Testis (tissue), 3 donors: ENCODE measurements around the gene TIPARP. TPM values are rescaled to one million over a fixed set of nuclear protein-coding genes. Genes with fewer than 3 reads are reported as not detected.
"Not testable (repeated sequence)": the region's sequence is repeated elsewhere in the genome, so short reads cannot be mapped to it uniquely, and the experiment has no call there.

Experiments used
- DNase-seq: peaks from one replicate; pipeline ENCODE4 v3.0.0-alpha.2; 2019
- H3K27ac ChIP-seq, 2 donors: fragments of 200-600 bp; sonication (generic); one replicate each; pipeline ENCODE4 v1.5.1; 2019
- H3K27me3 ChIP-seq: fragments of 200-600 bp; sonication (generic); one replicate; pipeline ENCODE4 v1.5.1; 2019
- H3K36me3 ChIP-seq: fragments of 200-600 bp; sonication (generic); one replicate; pipeline ENCODE4 v1.5.1; 2017; ENCODE audit warnings: low read depth; ENCODE audit errors: missing control alignments
- H3K4me1 ChIP-seq: fragments of 200-600 bp; sonication (generic); one replicate; pipeline ENCODE4 v1.5.1; 2019
- H3K4me3 ChIP-seq, 2 donors: fragments of 200-600 bp; sonication (generic); one replicate each; pipeline ENCODE4 v1.5.1; 2017 to 2019
- H3K9me3 ChIP-seq: fragments of 200-600 bp; sonication (generic); one replicate; pipeline ENCODE4 v1.5.1; 2017
- POLR2A ChIP-seq: fragments of 450-650 bp; IDR thresholded peaks from one replicate; pipeline ENCODE4 v1.6.1; 2017; ENCODE audit warnings: antibody characterized with exemption, mild to moderate bottlenecking, moderate library complexity
- WGBS, 2 donors: methylation state at CpG; one replicate each; pipeline ENCODE4 v1.1.5; 2018; 5-methylcytosine and 5-hydroxymethylcytosine counted together
- intact Hi-C: fragments of 100-400 bp; cut with DNase I; formaldehyde crosslinking; loops from one replicate; pipeline ENCODE4 v1.15.1; 2023; ENCODE audit warnings: low total_unique reads
- polyA plus RNA-seq: library from polyadenylated mRNA; stranded (reverse); fragments of 350-450 nt; fragmentation: Illumina TruSeq; extraction: RNeasy Lipid Tissue Mini Kit (QIAGEN cat#74804); gene quantifications from one replicate; pipeline ENCODE4 v1.2.3, GENCODE V29; 2014; ENCODE audit warnings: low read depth, low replicate concordance; ENCODE audit not compliant: insufficient read depth
- total RNA-seq, 2 donors: library from RNA; depleted of rRNA; stranded (reverse); fragments of >200 nt; gene quantifications; one replicate each; pipeline ENCODE4 v1.2.3, GENCODE V29; 2016
- TF ChIP-seq, protein P1 (sequence below), 3 experiments: fragments of 450-650 bp in 2 of 3; fragments of 200-600 bp in 1 of 3; sonication (generic) in 1 of 3; IDR thresholded peaks; one replicate each; pipeline ENCODE4 v1.5.1; 2016 to 2019; ENCODE audit warnings: antibody characterized with exemption in 3 of 3, mild to moderate bottlenecking in 2 of 3, moderate library complexity in 1 of 3

TIPARP gene
- total and polyA plus RNA-seq, 3 donors from 2014 or later: 67.2 to 115 (median 70.7) TPM

DNA sequence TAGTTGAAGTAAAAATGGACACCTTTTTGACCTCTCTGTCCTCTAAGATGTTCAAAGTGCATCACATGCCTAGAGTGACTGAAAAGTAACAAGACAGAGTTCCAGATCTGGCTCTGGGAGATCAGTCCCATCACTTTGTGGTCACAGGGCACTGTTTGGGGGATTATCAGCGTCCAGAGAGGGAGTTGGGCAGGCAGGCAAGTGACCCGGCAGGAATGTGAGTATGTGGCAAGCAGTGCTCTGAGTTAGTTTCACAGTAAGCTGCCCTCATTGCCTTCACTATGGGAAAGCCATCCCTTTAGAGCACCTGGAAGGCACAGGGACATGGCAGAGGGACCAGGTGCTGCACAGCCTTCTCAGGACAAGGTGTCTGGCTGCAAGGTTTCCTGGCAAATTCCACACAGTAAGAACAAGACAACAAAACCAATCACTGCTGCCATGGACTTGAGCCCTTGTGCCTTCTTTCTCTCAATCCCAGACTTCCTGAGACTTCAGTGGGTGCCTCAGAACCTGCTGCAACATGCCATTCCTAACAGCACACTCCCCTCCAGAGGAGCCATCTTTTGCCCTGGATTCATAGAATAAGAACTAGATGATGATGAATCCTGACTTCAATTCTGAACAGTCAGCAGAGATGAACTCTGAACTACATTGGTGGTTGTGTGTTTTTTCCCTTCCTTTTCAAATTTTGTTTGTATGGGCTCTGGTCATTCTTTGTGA, 55.2 kb downstream of the TIPARP start:
- Histone ChIP-seq H3K27me3 (no peaks in the 10 kb centered on the region), H3K9me3 (no peaks in the 10 kb centered on the region), H3K27ac (no peak overlapping the region), H3K4me1 (no peaks in the 10 kb centered on the region), H3K4me3 (no peak overlapping the region), H3K36me3 (no peaks in the 10 kb centered on the region)
- 73% methylated on average over 2 of the region's 2 CpGs; no CpG with 5 or more reads in 1 of the 2 donors for WGBS, 2 donors
- no peak for DNase-seq
- TF ChIP-seq, protein P1, sequence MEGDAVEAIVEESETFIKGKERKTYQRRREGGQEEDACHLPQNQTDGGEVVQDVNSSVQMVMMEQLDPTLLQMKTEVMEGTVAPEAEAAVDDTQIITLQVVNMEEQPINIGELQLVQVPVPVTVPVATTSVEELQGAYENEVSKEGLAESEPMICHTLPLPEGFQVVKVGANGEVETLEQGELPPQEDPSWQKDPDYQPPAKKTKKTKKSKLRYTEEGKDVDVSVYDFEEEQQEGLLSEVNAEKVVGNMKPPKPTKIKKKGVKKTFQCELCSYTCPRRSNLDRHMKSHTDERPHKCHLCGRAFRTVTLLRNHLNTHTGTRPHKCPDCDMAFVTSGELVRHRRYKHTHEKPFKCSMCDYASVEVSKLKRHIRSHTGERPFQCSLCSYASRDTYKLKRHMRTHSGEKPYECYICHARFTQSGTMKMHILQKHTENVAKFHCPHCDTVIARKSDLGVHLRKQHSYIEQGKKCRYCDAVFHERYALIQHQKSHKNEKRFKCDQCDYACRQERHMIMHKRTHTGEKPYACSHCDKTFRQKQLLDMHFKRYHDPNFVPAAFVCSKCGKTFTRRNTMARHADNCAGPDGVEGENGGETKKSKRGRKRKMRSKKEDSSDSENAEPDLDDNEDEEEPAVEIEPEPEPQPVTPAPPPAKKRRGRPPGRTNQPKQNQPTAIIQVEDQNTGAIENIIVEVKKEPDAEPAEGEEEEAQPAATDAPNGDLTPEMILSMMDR (IDR thresholded peaks at IDR 0.05): no peak
- TF ChIP-seq POLR2A: no peak
- intact Hi-C loops: no loop called here

DNA sequence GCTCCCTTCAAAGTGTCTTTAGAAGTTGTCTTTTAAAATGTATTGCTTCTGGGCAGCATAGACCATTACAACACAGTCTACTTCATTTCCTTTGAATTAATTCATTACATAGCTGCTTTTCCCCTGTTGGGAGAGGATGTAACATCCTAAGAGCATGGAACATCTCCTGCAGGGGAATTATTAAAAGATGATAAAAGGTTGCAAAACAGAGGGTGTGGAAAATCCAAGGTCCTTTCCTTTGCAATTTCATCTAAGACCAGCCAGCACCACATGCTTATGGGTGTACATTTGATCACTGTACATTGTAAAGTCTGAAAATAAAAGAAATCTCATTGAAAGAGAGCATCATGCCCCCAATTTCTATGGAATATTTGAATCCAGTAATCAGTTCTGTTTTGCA, 57.4 kb downstream of the TIPARP start:
- no peak overlapping the region for H3K27ac ChIP-seq
- H3K36me3 ChIP-seq: no peaks in the 10 kb centered on the region
- no peak for TF ChIP-seq POLR2A
- TF ChIP-seq, protein P1 (IDR thresholded peaks at IDR 0.05): no peak
- no peaks in the 10 kb centered on the region for H3K9me3 ChIP-seq
- intact Hi-C loops: no loop called here
- H3K27me3 ChIP-seq: no peaks in the 10 kb centered on the region
- no peak for DNase-seq
- no peaks in the 10 kb centered on the region for H3K4me1 ChIP-seq
- no peak overlapping the region for H3K4me3 ChIP-seq

DNA sequence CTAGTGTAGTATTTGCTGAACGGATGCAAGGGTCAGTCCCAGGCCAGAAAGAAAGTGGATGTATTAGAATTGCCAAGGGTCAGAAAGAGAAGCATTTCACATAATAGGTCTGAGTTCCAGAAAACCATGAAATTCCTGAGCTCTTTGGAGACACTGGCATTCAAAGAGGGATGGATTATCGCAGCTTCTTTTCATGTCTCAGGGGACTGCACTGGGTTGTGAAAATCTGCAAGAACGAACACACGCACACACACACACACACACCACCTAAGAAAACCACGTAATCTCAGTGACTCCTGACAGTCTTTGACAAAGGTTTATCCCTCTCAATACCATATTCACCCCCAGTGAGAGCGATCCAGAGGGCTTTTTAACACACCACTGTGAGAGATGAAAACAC, 57.9 kb downstream of the TIPARP start:
- Histone ChIP-seq H3K36me3 (no peaks in the 10 kb centered on the region), H3K4me3 (no peak overlapping the region), H3K27me3 (no peaks in the 10 kb centered on the region), H3K4me1 (no peaks in the 10 kb centered on the region), H3K27ac (no peak overlapping the region), H3K9me3 (no peaks in the 10 kb centered on the region)
- intact Hi-C loops: no loop called here
- TF ChIP-seq, protein P1 (IDR thresholded peaks at IDR 0.05): no peak
- no peak for TF ChIP-seq POLR2A
- DNase-seq: no peak
- 53 to 58% methylated on average over 6 of the region's 6 CpGs for WGBS, 2 donors

DNA sequence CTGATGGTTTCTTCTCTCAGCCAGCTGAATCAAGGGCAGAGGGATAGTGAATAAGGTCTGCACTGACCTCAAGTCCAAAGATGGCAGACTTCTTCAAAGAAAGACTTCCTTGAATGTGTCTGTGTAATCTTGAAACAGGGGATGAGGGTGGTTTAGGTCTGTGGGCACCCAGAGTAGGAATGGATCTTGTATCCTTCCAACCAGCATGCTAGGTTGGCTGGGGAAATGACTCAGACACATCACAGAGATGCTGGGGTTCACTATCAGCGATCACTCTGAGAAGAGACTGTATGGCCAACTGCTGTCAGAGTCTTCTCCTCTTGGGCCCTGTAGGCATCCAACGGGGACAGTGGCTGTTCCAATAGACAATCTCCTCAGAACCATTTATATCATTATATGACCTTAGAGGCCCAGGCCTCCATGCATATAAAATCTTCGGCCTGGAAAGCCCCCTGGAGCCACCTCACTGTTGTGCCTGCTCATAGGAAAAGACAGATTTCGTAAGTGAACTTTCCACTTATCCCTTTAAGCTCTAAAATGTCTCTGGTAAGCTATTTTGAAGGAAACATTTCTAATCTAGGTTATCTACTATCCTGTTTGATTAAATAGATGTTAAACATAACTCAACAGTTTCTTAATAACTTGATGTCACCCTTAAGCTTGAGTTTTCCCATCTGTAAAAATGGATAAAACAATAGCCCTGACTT, 58.5 kb downstream of the TIPARP start:
- Histone ChIP-seq H3K36me3 (no peaks in the 10 kb centered on the region), H3K9me3 (no peaks in the 10 kb centered on the region), H3K4me1 (no peaks in the 10 kb centered on the region), H3K27me3 (no peaks in the 10 kb centered on the region), H3K27ac (no peak overlapping the region), H3K4me3 (no peak overlapping the region)
- TF ChIP-seq POLR2A: no peak
- TF ChIP-seq, protein P1 (IDR thresholded peaks at IDR 0.05): no peak
- 93 to 95% methylated on average over 4 of the region's 4 CpGs for WGBS, 2 donors
- intact Hi-C loops: no loop called here
- DNase-seq: no peak

DNA sequence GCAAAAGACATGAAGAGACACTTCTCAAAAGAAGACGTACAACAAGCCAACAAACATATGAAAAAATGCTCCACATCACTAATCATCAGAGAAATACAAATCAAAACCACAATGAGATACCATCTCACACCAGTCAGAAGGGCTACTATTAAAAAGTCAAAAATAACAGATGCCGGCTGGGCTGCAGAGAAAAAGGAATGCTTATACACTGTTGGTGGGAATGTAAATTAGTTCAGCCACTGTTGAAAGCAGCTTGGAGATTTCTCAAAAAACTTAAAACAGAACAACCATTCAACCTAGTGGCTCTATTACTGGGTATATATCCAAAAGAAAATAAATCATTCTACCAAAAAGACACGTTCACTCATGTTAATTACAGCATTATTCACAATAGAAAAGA, 60.3 kb downstream of the TIPARP start:
- H3K4me1 ChIP-seq, H3K27me3 ChIP-seq, H3K36me3 ChIP-seq, H3K4me3 ChIP-seq, H3K9me3 ChIP-seq, H3K27ac ChIP-seq, DNase-seq, intact Hi-C loops: not testable (repeated sequence)
- 54 to 58% methylated on average over 3 of the region's 3 CpGs for WGBS, 2 donors
